ENCODE measurements around the gene LTB.

DNA sequence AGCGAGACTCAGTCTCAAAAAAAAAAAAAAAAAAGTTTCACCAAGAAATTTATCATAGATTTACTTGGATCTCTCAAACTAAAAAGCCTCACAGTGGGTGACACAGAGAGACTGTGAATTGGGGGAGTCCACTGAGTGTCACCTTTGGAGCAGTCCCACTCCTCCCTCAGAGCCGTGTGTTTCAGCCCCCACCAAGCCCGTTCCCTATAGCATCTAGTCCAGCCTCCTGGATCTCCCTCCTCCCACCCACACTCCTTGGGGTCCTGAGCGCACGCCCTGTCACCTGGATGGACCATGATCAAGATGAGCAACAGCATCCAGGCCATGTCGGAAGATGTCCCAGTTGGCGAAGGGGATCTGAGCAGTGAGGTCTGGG, 10.2 kb upstream of the LTB start:
- TF ChIP-seq, protein P1, sequence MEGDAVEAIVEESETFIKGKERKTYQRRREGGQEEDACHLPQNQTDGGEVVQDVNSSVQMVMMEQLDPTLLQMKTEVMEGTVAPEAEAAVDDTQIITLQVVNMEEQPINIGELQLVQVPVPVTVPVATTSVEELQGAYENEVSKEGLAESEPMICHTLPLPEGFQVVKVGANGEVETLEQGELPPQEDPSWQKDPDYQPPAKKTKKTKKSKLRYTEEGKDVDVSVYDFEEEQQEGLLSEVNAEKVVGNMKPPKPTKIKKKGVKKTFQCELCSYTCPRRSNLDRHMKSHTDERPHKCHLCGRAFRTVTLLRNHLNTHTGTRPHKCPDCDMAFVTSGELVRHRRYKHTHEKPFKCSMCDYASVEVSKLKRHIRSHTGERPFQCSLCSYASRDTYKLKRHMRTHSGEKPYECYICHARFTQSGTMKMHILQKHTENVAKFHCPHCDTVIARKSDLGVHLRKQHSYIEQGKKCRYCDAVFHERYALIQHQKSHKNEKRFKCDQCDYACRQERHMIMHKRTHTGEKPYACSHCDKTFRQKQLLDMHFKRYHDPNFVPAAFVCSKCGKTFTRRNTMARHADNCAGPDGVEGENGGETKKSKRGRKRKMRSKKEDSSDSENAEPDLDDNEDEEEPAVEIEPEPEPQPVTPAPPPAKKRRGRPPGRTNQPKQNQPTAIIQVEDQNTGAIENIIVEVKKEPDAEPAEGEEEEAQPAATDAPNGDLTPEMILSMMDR (IDR thresholded peaks at IDR 0.05; ENCODE audit: extremely low read depth in 1 of 2, insufficient read depth in 1 of 2, low read depth in 1 of 2, low read length in 2 of 2) = no peak
- no peak for TF ChIP-seq POLR2A (IDR thresholded peaks at IDR 0.05; ENCODE audit: low read depth, low read length)
- TF ChIP-seq POLR2AphosphoS5 (IDR thresholded peaks at IDR 0.05; ENCODE audit: insufficient read depth, low read depth, low read length) = no peak
- TF ChIP-seq, protein P2, sequence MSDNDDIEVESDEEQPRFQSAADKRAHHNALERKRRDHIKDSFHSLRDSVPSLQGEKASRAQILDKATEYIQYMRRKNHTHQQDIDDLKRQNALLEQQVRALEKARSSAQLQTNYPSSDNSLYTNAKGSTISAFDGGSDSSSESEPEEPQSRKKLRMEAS (IDR thresholded peaks at IDR 0.05; ENCODE audit: insufficient read depth, insufficient read length) = no peak
- TF ChIP-seq EZH2 (IDR thresholded peaks at IDR 0.05; ENCODE audit: borderline replicate concordance, low read depth, low read length, severe bottlenecking) = no peak
- TF ChIP-seq FOS (IDR thresholded peaks at IDR 0.05; ENCODE audit: borderline replicate concordance, insufficient read depth, low read length) = no peak
- no peak for TF ChIP-seq JUN (IDR thresholded peaks at IDR 0.05; ENCODE audit: borderline replicate concordance, insufficient read depth, insufficient read length, low read depth)
- TF ChIP-seq MYC (IDR thresholded peaks at IDR 0.05; ENCODE audit: low read depth, low read length) = no peak
